HG03064 (cell line): ENCODE measurements around the gene CHN2.
"Not testable (repeated sequence)": the region's sequence is repeated elsewhere in the genome, so short reads cannot be mapped to it uniquely, and the experiment has no call there.

Experiments
- ATAC-seq: cut with Tn5 transposase; IDR thresholded peaks from one replicate; pipeline ENCODE4 v1.9.1; 2021; ENCODE audit warnings: low read depth; ENCODE audit not compliant: unreplicated experiment

CHN2 gene

GRCh38 chr7:29254591-29254990 lies 60.0 kb downstream of the CHN2 start:
- no peak for ATAC-seq

DNA sequence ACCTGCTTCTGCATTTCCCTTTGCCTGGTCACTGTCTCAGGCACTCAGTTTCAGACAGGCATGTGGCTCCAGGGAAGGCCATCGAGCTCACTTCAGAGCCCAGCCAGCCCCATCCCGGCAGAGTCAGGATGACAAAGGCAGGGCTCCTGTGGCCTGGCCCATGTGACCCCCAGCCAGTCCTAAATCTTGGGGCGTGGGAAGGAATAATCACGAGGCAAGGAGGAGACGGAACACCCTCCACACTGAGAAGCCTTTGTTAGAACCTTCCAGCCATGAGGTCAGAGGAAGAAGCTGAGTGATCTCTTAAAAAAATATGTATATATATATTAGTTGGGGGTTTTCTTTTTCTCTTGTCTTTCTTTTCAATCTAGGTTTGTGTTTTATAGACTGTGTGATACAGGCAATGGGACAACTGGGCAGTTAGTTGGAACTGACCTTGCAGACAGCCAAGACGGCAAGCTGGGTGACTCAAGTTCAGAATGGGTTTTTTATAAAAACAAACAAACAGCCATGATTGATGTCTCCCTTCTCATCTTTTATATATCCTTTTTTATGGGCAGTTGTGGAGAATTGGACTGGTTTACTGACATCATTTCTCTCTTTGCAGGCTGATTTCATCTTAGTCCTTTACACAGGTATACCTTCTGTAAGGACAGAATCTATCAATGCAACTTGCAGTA lies 60.8 kb downstream of the CHN2 start:
- no peak for ATAC-seq

DNA sequence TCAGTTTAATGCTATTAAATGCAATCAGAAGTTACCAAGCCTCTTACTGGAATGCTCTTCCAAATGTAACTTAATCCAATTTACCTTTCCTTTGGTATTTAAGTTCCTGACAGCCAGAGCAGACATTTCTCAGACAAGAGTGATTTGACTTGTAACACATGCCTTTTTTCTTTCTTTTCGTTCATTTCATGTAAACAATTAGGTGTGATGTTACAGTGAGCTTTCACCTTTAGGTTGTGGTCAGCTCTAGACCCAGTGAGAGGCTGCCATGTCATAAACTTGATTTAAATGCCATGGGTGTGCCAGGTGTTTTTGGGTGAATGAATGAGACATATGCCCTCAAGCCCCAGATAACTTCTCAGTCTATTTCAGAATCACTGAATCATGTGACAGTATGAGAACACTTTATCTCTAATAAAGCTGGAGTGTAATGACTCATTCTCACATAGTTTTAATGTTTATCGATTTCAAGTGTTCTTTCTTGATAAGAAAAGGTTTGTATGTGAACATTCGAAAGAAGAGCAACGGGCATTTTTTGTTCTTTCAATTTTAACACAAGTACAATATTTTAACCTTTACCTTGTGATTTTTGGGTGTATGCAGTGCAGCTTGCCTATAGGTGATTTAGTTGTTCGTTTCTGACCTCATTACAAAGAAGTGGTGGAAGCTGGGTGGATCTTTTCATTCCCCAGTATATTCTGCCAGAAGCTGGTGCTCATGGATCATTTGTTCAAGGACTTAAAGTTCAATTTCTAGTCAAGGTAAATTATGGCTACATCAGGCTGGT lies 61.5 kb downstream of the CHN2 start:
- ATAC-seq = no peak

DNA sequence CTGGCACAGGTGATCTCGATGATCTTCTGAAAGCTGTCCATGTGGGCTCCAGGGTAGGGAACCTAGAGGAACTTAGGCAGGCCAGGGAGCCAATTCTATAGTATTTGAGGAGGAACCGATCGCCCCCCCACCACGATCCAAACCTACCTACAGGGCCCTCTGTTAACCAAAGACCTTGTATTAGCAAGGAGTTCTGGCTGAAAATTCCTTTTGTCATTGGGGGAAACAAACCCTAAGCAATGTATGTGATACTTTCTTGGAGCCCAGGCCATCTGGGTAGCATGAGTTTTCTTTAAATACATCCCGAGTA lies 62.1 kb downstream of the CHN2 start:
- ATAC-seq = no peak

GRCh38 chr7:29258951-29259350 lies 64.4 kb downstream of the CHN2 start:
- no peak for ATAC-seq

GRCh38 chr7:29262191-29262917 lies 67.8 kb downstream of the CHN2 start:
- ATAC-seq = no peak

DNA sequence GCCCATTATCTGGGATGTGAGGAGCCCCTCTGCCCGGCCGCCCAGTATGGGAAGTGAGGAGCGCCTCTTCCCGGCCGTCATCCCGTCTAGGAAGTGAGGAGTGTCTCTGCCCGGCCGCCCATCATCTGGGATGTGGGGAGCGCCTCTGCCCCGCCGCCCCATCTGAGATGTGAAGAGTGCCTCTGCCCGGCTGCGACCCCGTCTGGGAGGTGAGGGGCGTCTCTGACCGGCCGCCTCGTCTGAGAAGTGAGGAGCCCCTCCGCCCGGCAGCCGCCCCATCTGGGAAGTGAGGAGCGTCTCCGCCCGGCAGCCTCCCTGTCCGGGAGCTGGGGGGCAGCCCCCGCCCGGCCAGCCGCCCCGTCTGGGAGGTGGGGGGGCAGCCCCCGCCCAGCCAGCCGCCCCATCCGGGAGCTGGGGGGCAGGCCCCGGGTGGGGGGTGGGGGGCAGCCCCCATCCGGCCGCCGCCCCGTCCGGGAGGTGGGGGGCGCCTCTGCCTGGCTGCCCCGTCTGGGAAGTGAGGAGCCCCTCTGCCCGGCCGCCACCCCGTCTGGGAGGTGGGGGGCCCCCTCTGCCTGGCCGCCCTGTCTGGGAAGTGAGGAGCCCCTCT lies 69.1 kb downstream of the CHN2 start:
- ATAC-seq = not testable (repeated sequence)

- ATAC-seq = no peak
Observed at GRCh38 chr7:29265208-29265923, 70.8 kb downstream of the CHN2 start.

DNA sequence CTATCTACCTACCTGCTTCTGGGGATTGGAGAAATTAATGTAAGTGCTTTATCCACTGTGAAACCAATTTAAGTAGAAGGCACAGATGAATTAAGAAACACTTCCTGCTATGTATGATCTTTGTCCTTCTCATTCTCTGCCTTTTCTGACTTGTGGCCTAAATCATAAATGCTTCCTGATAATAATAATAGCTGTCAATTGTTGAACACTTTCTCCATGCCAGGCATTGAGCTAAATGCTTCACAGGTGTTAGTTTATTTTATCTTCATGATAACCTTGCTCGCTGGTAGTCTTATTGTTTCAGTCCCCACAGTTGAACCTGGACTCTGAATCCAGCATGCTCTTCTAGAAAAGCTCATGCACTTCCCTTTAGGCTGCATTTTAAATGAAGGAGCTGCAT lies 75.4 kb downstream of the CHN2 start:
- no peak for ATAC-seq

DNA sequence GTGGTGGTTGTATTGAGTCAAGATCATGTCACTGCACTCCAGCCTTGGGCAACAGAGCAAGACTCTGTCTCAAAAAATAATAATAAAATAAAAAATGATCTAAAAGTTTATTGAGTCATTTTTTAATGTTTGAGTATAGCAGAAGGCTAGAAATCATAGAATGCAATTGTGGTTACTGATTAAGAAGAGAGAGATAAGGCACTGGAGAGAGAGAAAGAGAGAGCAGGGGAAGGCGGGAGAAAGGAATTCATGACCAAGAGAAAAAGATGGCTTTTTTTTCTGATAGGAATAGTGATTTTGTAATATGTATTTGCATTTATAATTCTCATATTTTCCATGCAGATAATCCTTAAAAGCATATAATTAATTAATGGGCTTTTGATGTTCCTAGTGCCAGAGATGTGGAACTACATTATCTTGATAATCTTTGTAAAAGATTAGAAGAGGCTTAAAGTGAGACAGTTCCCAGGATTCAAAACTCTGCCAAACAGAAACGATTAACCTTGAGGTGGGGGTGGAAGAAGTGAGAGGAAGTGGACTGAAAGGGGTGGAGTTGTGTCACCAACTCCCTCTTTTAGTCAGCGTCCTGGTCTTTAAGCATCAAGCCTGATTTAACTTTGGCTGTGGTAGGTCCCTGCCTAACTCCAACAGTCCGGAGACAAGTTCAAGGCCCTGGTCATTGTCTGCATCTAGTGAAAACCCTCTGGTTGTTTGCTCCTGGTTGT lies 76.2 kb downstream of the CHN2 start:
- ATAC-seq = no peak

- ATAC-seq = no peak
Observed at GRCh38 chr7:29271319-29271658, 76.7 kb downstream of the CHN2 start.

GRCh38 chr7:29272057-29272456 lies 77.5 kb downstream of the CHN2 start:
- ATAC-seq = no peak

DNA sequence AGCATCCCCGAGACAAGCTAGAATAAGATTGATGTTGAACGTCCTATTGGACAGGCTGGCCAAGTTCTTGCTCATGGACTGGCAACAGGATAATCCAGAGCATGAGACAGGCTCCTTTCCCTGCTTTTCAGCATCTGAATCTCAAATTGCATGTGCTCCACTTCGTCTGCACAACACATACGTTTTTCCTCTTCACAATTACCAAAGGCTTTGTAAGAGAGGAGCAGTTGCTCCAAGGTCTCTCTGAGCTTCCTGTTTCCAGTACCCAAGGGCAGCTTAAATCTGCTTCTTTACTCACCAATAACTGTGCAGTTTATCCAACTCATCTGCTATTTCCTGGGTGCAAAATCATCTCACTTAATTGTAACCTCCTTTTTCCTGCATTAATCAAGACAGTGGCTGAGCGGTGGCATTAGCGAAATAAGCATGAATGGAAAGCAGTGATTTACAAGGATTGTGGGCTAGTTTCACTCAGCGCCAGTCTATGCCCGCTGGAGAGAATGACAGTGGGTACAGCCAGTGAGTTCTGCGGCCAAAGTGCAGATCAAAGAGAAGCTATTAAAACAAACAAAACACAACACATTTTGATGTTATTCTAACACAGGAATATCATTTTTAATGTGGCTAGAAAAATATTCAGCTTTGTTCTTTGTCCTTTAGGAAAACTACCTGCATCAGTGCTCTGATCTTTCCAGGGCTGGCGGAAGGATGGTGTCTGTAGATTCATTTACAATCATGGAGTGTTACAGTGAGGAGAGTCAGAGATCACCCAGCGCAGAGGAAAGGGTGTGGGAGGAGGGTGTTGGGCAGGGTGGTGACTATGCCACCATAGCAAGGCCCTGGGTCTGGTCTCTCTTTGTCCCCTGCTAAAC lies 79.8 kb downstream of the CHN2 start:
- ATAC-seq = no peak

- no peak for ATAC-seq
Observed at GRCh38 chr7:29275018-29275318, 80.4 kb downstream of the CHN2 start.

DNA sequence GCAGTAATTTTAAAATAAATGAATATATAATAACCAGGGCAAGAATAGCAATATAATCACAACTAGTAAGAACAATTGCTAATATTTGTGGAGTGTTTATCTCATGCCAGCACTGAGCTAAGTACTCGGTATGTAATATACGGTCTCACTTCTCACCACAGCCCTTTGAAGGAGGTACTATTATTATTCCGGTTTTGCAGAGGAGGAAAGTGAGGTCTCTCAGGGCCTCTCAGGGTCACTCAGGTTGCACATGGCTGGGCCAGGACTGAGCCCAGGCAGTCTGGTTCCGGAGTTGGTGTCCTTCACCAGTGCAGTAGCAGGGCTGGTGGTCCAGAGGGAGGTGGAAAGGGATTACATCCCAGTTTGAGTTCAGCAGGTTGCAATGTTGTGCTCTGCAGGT lies 80.9 kb downstream of the CHN2 start:
- no peak for ATAC-seq

DNA sequence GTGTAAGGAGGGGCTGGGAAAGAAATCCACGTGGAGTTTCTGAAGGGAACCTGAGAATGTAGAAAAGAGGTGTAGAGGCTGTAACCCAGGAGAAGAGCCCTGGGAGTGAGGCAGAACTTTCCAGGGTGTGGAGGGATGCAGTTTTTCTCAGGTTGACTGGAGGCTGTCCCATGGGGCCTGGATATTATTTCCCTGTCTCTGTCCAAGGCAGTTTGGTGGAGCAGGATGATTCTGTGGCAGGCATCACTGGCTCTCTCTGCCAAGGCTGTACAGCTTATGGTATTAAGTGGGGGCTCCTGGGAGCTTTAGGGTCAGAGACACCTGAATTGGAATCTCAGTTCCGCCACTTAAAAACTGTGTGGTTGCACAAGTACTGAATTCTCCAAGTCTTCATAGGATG lies 81.6 kb downstream of the CHN2 start:
- ATAC-seq = no peak

GRCh38 chr7:29276806-29277205 lies 82.2 kb downstream of the CHN2 start:
- no peak for ATAC-seq

DNA sequence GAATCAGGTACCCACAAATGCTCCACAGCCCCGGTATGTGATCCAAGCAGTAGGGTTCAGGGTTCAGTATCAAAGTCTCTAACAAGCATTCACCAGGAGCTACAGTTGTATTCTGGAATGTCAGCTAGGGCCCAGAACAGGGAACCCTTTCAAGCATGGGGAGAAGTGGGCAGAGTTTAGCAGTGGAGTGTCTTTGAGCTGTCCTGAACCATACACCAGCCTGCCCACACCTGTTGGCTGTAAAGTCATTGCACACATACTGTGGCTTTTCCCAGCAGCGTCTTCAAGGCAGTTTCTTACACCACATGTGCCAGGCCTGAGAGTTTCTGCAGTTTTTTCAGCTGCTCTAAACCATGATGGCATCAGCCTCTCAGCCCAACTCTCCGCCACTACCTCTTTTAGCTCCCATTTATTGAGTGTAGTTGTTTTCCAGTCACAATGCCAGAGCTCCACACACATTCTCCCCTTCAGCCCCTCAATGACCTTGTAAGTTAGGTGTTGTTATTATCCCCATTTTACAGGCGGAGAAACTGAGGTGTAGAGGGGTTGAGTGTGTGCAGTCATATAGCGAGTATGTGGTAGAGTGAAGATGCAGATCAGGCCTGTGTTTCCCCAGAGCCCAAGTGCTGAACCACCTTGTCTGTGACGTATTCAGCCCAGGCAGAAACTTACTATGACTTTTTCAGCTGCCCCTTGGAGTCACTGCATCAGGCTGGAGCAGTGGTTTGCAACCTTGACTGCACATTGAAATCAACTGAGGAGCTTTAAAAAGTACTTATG lies 83.1 kb downstream of the CHN2 start:
- ATAC-seq = no peak
